Body of pancreas (tissue), 4 donors: ENCODE measurements around the gene PEAR1.

Source experiments
- POLR2A ChIP-seq, 3 donors: fragments of 450-650 bp; IDR thresholded peaks; one replicate each; pipeline ENCODE4 v1.6.1; 2016; ENCODE audit warnings: antibody characterized with exemption in 3 of 3, mild to moderate bottlenecking in 2 of 3
- TF ChIP-seq, protein P1 (sequence below), 7 experiments: fragments of 450-650 bp in 4 of 7; fragments of 200-600 bp in 3 of 7; sonication (generic) in 3 of 7; IDR thresholded peaks; one replicate each; pipeline ENCODE4 v1.5.1; 2016 to 2019; ENCODE audit warnings: antibody characterized with exemption in 7 of 7

DNA sequence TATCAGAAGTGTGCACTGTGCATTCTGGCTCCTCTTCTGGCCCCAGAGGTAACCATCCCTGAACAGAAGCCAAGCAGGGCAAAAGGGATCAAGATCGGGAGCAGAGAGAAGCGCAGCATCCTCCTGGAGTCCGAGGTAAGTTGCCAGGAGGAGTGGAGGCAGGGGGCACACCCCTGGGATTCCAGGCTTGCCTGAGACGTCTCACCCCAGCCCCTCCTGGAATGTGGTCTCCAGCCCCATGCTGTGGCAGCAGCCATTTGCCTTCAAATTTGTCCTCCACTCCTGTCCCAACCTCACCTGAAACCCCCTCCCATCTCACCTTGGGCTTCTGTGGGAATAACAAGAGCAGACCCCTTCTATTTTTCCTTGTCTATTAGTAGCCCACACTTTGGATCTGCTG is 37.0 kb downstream of the PEAR1 start:
- TF ChIP-seq, protein P1, sequence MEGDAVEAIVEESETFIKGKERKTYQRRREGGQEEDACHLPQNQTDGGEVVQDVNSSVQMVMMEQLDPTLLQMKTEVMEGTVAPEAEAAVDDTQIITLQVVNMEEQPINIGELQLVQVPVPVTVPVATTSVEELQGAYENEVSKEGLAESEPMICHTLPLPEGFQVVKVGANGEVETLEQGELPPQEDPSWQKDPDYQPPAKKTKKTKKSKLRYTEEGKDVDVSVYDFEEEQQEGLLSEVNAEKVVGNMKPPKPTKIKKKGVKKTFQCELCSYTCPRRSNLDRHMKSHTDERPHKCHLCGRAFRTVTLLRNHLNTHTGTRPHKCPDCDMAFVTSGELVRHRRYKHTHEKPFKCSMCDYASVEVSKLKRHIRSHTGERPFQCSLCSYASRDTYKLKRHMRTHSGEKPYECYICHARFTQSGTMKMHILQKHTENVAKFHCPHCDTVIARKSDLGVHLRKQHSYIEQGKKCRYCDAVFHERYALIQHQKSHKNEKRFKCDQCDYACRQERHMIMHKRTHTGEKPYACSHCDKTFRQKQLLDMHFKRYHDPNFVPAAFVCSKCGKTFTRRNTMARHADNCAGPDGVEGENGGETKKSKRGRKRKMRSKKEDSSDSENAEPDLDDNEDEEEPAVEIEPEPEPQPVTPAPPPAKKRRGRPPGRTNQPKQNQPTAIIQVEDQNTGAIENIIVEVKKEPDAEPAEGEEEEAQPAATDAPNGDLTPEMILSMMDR (IDR thresholded peaks at IDR 0.05) = no peak
- no peak for TF ChIP-seq POLR2A (IDR thresholded peaks at IDR 0.05)
